Urinary bladder (tissue), 4 donors: ENCODE results near the gene TIMM22. TPM values are rescaled to one million over a fixed set of nuclear protein-coding genes. Genes with fewer than 3 reads are reported as not detected.
"Not testable (repeated sequence)": the region's sequence is repeated elsewhere in the genome, so short reads cannot be mapped to it uniquely, and the experiment has no call there.

Source experiments
- DNase-seq: peaks from one replicate; pipeline ENCODE4 v3.0.0-alpha.2; 2015; ENCODE audit errors: extremely low spot score
- H3K27ac ChIP-seq: one replicate; pipeline ENCODE4 v1.5.1; 2013; ENCODE audit warnings: low read depth, mild to moderate bottlenecking, moderate library complexity
- H3K36me3 ChIP-seq: one replicate; pipeline ENCODE4 v1.6.1; 2013; ENCODE audit warnings: mild to moderate bottlenecking, moderate library complexity; ENCODE audit not compliant: insufficient read depth
- H3K4me1 ChIP-seq: one replicate; pipeline ENCODE4 v1.6.1; 2013; ENCODE audit warnings: mild to moderate bottlenecking, moderate library complexity; ENCODE audit not compliant: insufficient read depth
- H3K4me3 ChIP-seq: one replicate; pipeline ENCODE4 v1.5.1; 2013; ENCODE audit warnings: low read depth, low read length
- WGBS: extraction: QIAGEN DNeasy Blood & Tissue Kit; methylation state at CpG from one replicate; pipeline ENCODE4 v1.1.7; 2013; 5-methylcytosine and 5-hydroxymethylcytosine counted together
- polyA plus RNA-seq: library from polyadenylated mRNA; stranded (reverse); fragments of 200-250 nt; gene quantifications from one replicate; pipeline ENCODE4 v1.2.3, GENCODE V29; 2013
- total RNA-seq: library from RNA; depleted of rRNA; stranded (reverse); fragments of >200 nt; gene quantifications from one replicate; pipeline ENCODE4 v1.2.3, GENCODE V29; 2014
- donor health status: healthy with polysubstance abuse.
- donor health status: healthy.

The TIMM22 gene
- total RNA-seq (9.3 TPM), polyA plus RNA-seq (11.3 TPM)

GRCh38 chr17:996554-997344 lies at the start of gene TIMM22:
TSS of gene TIMM22 (plus strand) at chr17:997129. CDS start at chr17:997143, 14 bp downstream.
- peak; percentile 92 for DNase-seq
- H3K4me1 ChIP-seq, result no peaks in the 10 kb centered on the region
- no peak within 1 kb of the TSS for H3K27ac ChIP-seq
- under 1% methylated on average over 71 of the region's 71 CpGs for WGBS
- H3K36me3 ChIP-seq, result no peaks in the 10 kb centered on the region
- peak within 1 kb of the TSS; percentile 85 for H3K4me3 ChIP-seq

- H3K4me1 ChIP-seq, result peaks cover 2% of the 10 kb centered on the region
- DNase-seq, result no peak
These were observed 48.6 kb upstream of the TIMM22 start for GRCh38 chr17:948284-948852.

DNA sequence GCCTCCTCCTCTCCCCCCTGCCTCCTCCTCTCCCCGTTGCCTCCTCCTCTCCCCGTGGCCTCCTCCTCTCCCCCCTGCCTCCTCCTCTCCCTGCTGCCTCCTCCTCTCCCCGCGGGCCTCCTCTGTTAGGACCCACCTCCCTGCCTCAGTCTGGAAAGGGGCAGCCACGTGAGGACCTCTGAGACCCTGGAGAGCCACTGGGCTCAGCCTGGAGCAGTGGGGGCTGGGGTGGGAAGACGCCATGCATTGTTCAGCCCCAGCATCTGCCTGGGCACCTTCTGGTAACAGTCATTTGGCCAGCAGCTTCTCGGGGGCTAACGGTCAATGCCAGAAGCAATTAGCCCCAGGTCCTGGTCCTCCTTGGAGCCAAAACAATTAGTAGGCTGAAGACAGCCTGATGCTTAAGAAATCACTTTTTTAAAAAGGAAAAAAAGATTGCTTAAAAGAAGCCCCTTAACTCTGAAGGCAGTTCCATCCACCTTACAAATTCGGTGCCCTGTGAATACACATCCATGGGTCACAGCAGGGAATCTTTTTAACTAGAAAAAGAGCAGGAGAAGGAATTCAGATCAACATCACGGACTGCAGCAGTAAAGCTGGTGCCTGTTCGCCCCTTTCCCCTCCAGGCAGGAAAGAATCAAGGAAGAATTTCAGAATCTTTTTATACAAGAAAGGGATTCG lies 47.2 kb upstream of the TIMM22 start:
- no peaks in the 10 kb centered on the region for H3K36me3 ChIP-seq
- no peak overlapping the region for H3K27ac ChIP-seq
- peaks cover 2% of the 10 kb centered on the region for H3K4me1 ChIP-seq
- no peak for DNase-seq
- WGBS, result 36% methylated on average over 10 of the region's 12 CpGs
- H3K4me3 ChIP-seq, result no peak overlapping the region

More at GRCh38 chr17:948284-948852, 48.6 kb upstream of the TIMM22 start:
- H3K4me3 ChIP-seq, result no peak overlapping the region
- no peak overlapping the region for H3K27ac ChIP-seq
- no peaks in the 10 kb centered on the region for H3K36me3 ChIP-seq
- 46% methylated on average over 25 of the region's 25 CpGs for WGBS

- Histone ChIP-seq H3K4me3 (no peak overlapping the region), H3K27ac (peak overlapping the region; percentile 54), H3K4me1 (peaks cover 2% of the 10 kb centered on the region), H3K36me3 (no peaks in the 10 kb centered on the region)
- no peak for DNase-seq
- 11% methylated on average over 27 of the region's 27 CpGs for WGBS
These were observed 45.4 kb upstream of the TIMM22 start for GRCh38 chr17:951325-952132.

DNA sequence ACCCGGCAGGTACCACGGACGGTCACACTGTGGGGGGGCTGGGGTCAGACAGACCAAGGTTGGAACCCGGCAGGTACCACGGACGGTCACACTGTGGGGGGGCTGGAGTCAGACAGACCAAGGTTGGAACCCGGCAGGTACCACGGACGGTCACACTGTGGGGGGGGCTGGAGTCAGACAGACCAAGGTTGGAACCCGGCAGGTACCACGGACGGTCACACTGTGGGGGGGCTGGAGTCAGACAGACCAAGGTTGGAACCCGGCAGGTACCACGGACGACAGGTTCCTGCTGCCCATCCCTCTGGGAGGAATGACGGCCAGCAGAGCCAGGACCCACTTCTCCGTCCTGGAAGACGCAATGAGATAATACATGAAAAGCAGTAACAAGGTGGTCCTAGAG lies 44.3 kb upstream of the TIMM22 start:
- H3K4me1 ChIP-seq, H3K4me3 ChIP-seq, H3K36me3 ChIP-seq, DNase-seq, H3K27ac ChIP-seq: not testable (repeated sequence)
- WGBS, result 92% methylated on average over 15 of the region's 18 CpGs

GRCh38 chr17:953767-954166 lies 43.2 kb upstream of the TIMM22 start:
- no peak overlapping the region for H3K27ac ChIP-seq
- DNase-seq, result no peak
- 92% methylated on average over 16 of the region's 16 CpGs for WGBS
- H3K36me3 ChIP-seq, result no peaks in the 10 kb centered on the region
- no peak overlapping the region for H3K4me3 ChIP-seq
- peaks cover 2% of the 10 kb centered on the region for H3K4me1 ChIP-seq

DNA sequence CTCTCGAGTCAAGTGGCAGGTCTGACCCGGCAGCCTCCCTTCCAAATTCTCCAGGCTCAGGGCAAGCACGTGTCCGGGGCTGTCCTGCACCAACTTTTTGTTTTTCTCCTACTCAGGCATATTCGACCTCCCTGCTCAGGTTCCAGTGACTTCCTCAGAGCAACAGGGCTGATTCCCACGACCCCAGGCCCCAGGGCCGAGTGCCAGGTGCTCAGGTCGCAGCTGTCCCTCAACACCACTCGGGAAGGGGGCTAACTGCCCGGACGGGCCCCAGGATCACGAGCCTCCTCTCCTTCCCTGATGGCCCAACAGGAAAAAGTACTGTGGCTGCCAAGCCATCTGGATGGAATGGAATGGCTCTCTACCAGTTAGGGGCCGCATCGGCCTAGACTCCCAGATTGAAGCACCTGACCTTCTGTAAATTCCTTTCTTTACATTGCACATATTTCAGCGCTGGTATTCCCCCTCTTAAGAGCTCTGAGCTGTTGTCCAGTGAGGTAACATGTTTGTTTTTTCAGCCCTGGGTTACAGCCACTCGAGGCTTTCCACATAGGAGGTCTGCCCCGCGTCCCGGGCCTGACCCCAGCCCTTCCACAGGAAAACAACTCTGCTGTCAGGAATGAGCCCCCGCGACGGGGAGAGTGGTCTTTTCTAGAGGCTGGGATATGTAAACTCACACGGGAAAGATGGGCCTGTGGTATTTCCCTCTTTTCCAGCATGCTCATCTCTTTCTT lies 42.3 kb upstream of the TIMM22 start:
- no peak overlapping the region for H3K4me3 ChIP-seq
- DNase-seq, result no peak
- peaks cover 2% of the 10 kb centered on the region for H3K4me1 ChIP-seq
- 30% methylated on average over 23 of the region's 23 CpGs for WGBS
- no peak overlapping the region for H3K27ac ChIP-seq
- no peaks in the 10 kb centered on the region for H3K36me3 ChIP-seq

DNA sequence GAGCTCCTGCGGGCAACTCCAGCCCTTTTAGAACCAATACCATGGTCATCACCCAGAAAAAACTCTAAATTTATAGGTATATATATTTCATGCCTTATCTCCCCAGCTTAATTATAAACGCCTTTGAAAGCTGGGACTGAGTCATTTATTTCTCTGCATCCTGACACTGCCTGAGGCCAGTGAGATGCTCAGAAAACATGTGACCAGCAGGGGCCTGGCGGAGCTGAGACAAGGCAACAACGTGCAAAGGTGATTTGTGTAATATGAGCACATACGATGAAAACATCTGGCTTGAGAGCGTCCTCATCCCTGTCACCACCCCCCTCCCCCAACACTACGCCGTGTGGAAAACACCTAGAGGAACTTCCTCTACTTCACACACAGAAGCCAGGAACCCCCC lies 40.0 kb upstream of the TIMM22 start:
- H3K4me3 ChIP-seq, result no peak overlapping the region
- H3K4me1 ChIP-seq, result no peaks in the 10 kb centered on the region
- H3K36me3 ChIP-seq, result no peaks in the 10 kb centered on the region
- H3K27ac ChIP-seq, result no peak overlapping the region
- 55% methylated on average over 8 of the region's 8 CpGs for WGBS
- DNase-seq, result no peak

DNA sequence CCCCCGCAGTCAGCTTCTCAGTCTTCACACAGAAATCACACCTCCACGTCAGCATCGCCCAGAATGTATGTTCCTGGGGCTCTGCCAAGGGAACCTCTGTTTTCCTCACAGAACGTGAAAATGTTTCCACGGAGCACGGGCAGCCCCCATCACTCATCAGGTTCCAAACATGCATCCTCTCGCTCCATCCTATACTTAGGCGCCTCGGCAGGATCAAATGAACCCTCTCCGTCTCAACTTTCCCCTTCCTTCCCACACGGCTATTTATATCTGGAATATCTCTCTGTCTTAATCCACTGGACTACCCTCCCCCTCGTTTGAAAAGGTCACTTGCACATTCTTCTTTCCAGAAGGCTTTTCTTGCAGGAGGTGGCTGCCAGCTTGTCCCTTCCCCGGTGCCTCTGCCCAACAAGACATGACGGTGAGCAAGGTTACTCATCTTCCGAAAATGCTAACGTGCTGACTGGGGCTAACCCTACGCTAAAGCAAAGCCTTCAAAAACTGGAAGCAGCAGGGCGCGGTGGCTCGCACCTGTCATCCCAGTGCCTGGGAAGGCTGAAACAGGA lies 39.0 kb upstream of the TIMM22 start:
- H3K4me1 ChIP-seq, result no peaks in the 10 kb centered on the region
- H3K27ac ChIP-seq, result no peak overlapping the region
- H3K36me3 ChIP-seq, result no peaks in the 10 kb centered on the region
- H3K4me3 ChIP-seq, result no peak overlapping the region
- no peak for DNase-seq
- 45% methylated on average over 20 of the region's 20 CpGs for WGBS

DNA sequence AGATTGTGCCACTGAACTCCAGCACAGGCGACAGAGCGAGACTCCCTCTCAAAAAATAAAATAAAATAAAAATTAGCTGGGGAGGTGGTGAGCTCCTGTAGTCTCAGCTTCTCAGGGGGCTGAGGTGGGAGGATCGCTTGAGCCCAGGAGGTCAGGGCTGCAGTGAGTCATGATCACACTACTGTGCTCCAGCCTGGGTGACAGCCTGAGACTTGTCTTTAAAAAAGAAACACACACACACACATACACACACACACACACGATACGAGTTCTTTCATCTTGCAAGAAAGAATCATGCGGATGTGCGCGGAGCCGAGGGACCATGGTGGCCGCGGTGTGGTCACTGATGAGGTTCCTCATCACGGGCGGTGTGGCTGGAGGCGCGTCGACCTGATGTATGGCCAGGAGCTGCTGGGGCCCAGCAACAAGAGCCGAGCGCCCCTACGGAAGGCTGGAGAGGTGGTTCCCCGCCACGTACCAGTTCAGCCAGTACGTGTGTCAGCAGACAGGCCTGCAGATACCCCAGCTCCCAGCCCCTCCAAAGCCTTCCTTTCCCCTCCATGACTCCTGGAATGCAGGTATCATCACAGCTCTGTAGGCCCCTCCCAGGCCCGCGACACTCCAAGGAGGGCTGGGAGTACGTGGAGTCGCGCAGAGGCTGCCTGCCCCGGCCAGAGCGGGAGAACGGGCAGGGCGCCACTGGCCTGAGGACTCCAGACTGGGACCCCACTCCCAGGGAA lies 38.0 kb upstream of the TIMM22 start:
- Histone ChIP-seq H3K27ac (no peak overlapping the region), H3K4me1 (no peaks in the 10 kb centered on the region)
- WGBS, result 92% methylated on average over 31 of the region's 31 CpGs

GRCh38 chr17:962166-962565 lies 34.8 kb upstream of the TIMM22 start:
- no peaks in the 10 kb centered on the region for H3K36me3 ChIP-seq
- no peaks in the 10 kb centered on the region for H3K4me1 ChIP-seq
- DNase-seq, result no peak
- WGBS, result 78% methylated on average over 8 of the region's 8 CpGs
- no peak overlapping the region for H3K27ac ChIP-seq
- no peak overlapping the region for H3K4me3 ChIP-seq

More for the DNA sequence above, 38.0 kb upstream of the TIMM22 start:
- H3K4me3 ChIP-seq, result no peak overlapping the region
- DNase-seq, result no peak
- no peaks in the 10 kb centered on the region for H3K36me3 ChIP-seq

GRCh38 chr17:962670-963069 lies 34.3 kb upstream of the TIMM22 start:
- H3K4me1 ChIP-seq, result no peaks in the 10 kb centered on the region
- WGBS, result 59% methylated on average over 11 of the region's 11 CpGs

More at GRCh38 chr17:962670-963069, 34.3 kb upstream of the TIMM22 start:
- Histone ChIP-seq H3K36me3 (no peaks in the 10 kb centered on the region), H3K4me3 (no peak overlapping the region), H3K27ac (no peak overlapping the region)
- DNase-seq, result no peak
